ENCODE measurements around the gene KBTBD8. TPM values are rescaled to one million over a fixed set of nuclear protein-coding genes. Genes with fewer than 3 reads are reported as not detected.

Gene KBTBD8
- total RNA-seq, 1 donor from 2014 or later, result 53.3 TPM

GRCh38 chr3:66971891-66972551, 26.1 kb upstream of the KBTBD8 start:
- H3K27me3 Mint-ChIP-seq, result no peaks in the 10 kb centered on the region
- ATAC-seq (ENCODE audit: low read depth) (peak; percentile 96), DNase-seq (peak; percentile 40)
- no peaks in the 10 kb centered on the region for H3K36me3 Mint-ChIP-seq (ENCODE audit: low read depth)
- no peaks in the 10 kb centered on the region for H3K9me3 Mint-ChIP-seq
- H3K4me3 Mint-ChIP-seq, result peak overlapping the region; percentile 84
- H3K4me1 Mint-ChIP-seq, result peaks cover 15% of the 10 kb centered on the region
- POLR2A ChIA-PET, result interaction anchor here (0.7 to 1.8 kb wide), 6 partner anchors 18 to 142 kb away, joined by 3 to 16 read pairs (median 4); partner anchors contain the start of gene KBTBD8
- TF ChIP-seq CTCF (IDR thresholded peaks at IDR 0.05), result peak; percentile 42
- peak overlapping the region; percentile 88 for H3K27ac Mint-ChIP-seq
- CTCF ChIA-PET, result interaction anchor here (0.8 to 5.4 kb wide), 41 partner anchors 8 to 1922 kb away, joined by 3 to 77 read pairs (median 4); partner anchors contain the start of gene KBTBD8
- intact Hi-C loops (cut with micrococcal nuclease), result loop anchor here (1.0 to 5.0 kb wide), 11 partner anchors 18 to 1904 kb away; no protein-coding TSS in a partner anchor

DNA sequence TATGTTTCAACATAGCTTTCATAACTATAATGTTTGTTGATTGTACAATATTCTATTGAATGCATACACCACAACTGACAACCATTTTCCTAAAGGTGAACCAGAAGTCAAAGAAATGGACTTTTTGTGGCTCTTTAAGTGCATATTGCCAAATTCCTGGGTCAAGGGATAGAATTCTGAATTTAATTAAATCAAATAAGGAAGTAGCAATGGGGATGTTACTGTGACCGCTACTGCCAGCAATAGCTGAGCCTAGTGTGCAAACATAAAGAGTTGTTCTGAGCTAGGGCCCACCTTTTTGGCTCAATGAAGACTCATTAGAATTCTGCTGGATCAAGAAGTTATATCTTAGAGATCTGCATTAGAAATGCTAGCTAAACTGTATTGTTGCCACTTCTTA, 17.3 kb upstream of the KBTBD8 start:
- ATAC-seq (ENCODE audit: low read depth), result no peak
- Mint-ChIP-seq H3K4me3 (no peak overlapping the region), H3K27ac (no peak overlapping the region), H3K4me1 (no peaks in the 10 kb centered on the region), H3K9me3 (no peaks in the 10 kb centered on the region), H3K27me3 (no peaks in the 10 kb centered on the region), H3K36me3 (ENCODE audit: low read depth) (no peaks in the 10 kb centered on the region)
- DNase-seq, result no peak
- intact Hi-C loops (cut with micrococcal nuclease), result no loop called here
- ChIA-PET POLR2A (no interaction called here), CTCF (interaction anchor here (1.0 to 1.3 kb wide), 2 partner anchors 10 to 19 kb away, joined by 3 to 4 read pairs; no protein-coding TSS in a partner anchor)
- TF ChIP-seq CTCF (IDR thresholded peaks at IDR 0.05), result no peak

- CTCF ChIA-PET, result interaction anchor here (1.6 kb wide), 1 partner anchor 11 kb away, joined by 8 read pairs; no protein-coding TSS in a partner anchor
- DNase-seq (no peak), ATAC-seq (ENCODE audit: low read depth) (no peak)
- no peak for TF ChIP-seq CTCF (IDR thresholded peaks at IDR 0.05)
- Mint-ChIP-seq H3K27ac (no peak overlapping the region), H3K27me3 (no peaks in the 10 kb centered on the region), H3K36me3 (ENCODE audit: low read depth) (no peaks in the 10 kb centered on the region), H3K9me3 (no peaks in the 10 kb centered on the region), H3K4me1 (no peaks in the 10 kb centered on the region), H3K4me3 (no peak overlapping the region)
- POLR2A ChIA-PET, result no interaction called here
- intact Hi-C loops (cut with micrococcal nuclease), result no loop called here
Measured at GRCh38 chr3:66983101-66983500, 15.0 kb upstream of the KBTBD8 start.

- no peak for ATAC-seq (ENCODE audit: low read depth)
- POLR2A ChIA-PET, result no interaction called here
Measured at GRCh38 chr3:66985336-66985920, 12.7 kb upstream of the KBTBD8 start.

More at GRCh38 chr3:66985336-66985920, 12.7 kb upstream of the KBTBD8 start:
- CTCF ChIA-PET, result interaction anchor here (1.0 kb wide), 1 partner anchor 13 kb away, joined by 3 read pairs; no protein-coding TSS in a partner anchor
- no peaks in the 10 kb centered on the region for H3K36me3 Mint-ChIP-seq (ENCODE audit: low read depth)
- no peaks in the 10 kb centered on the region for H3K9me3 Mint-ChIP-seq
- H3K4me3 Mint-ChIP-seq, result no peak overlapping the region
- peaks cover 4% of the 10 kb centered on the region for H3K4me1 Mint-ChIP-seq
- H3K27me3 Mint-ChIP-seq, result no peaks in the 10 kb centered on the region
- H3K27ac Mint-ChIP-seq, result no peak overlapping the region
- no peak for TF ChIP-seq CTCF (IDR thresholded peaks at IDR 0.05)
- intact Hi-C loops (cut with micrococcal nuclease), result loop anchor here (5.0 kb wide), 1 partner anchor 372 kb away; no protein-coding TSS in a partner anchor
- no peak for DNase-seq

Data from activated B cell treated with CpG ODN at 0.5 μM for 24 hours (primary cell).